Stimulated activated CD8-positive, alpha-beta memory T cell treated with anti-CD3 and anti-CD28 coated beads, Interleukin-7, amount 100 ng/mL, for 1 hour (primary cell): ENCODE data around the gene COX19.
A peak's percentile ranks its signal among the peaks of the same experiment; 100 is the strongest.
"Not testable (repeated sequence)": the region's sequence is repeated elsewhere in the genome, so short reads cannot be mapped to it uniquely, and the experiment has no call there.

Experiments
- DNase-seq, 2 donors: peaks; one replicate each; pipeline ENCODE4 v3.0.0-alpha.2; 2020; ENCODE audit warnings: low read depth in 2 of 2

Gene COX19

DNA sequence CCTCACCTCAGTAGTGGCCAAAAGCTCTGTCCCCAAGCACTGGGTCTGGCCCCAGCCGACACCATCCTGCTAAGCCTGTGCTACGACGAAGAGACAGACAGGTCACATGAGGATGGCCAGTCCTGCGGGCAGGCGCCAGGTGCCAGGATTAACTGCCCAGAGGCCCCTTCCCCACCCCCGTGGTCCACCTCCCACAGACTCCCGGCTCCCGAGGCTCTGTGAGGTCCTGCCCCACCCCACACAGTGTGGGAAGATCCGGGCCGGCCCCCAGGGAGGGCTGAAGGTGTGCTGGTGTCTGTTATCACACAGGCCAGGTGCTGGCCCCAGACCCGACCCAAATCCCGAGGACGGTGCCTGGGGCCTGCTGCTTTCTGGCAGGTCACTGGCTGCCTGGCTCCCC lies 34.9 kb upstream of the COX19 start:
- no peak for DNase-seq

DNA sequence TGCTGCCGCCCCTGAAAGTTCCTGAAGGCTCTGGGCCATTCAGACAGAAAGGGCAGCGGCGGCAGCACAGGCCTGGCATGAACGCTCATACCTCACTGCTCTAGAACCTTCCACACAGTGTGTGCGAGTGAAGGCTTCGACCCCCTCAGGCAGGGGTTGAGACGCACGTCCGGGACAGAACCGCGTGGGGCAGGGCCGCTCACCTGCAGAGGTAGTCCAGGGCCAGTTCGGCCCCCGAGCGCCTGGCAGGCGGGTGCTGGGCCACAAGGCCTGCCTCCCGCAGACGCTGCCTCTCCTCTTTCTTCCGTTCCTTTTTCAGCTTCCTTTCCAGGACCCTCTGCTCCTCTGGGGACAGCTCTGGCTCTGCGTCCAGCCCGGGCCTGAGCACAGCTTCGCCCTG lies 34.4 kb upstream of the COX19 start:
- no peak for DNase-seq

DNA sequence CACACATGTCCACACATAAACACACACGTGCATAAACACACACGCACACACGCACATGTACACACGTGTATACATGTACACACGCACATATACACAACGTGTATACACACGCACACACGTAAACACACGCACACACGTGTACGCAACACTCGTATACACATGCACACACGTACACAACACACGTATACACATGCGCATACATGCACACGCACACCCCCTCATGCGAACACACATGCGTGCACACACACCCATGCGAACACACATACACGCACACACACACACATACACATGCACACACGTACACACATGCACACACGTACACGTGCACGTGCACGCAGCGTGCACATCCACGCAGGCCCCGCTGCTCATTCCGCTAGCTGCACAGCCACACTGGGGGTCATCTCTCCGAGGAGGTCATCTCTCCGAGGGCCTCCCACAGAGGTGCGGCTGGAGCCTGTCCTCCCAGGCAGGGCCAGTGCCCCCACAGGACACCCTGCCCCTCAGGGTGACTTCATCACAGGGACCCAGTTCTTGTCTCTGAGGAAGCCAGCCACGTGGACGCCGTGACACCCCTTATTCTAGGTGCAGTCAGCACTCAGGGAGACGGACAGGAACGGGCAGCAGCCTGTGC lies 33.5 kb upstream of the COX19 start:
- no peak for DNase-seq

DNA sequence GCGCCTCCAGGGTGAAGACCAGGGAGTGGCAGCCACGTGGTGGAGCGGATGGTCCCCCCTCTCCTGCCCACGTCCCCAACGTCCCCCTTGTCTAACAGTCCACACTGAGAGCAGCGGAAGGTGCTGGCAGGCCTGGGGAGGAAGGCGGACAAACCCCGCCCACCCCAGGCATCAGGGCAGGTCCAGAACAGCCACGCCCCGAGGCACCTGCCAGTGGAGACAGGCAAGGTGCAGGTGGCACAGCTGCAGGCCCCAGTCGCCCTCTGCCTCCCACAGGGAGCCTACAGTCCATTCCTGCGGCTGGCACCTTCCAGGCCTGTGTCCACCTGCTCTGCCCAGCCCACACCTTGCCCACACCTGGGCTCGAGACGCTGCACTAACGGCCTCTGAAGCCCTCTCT lies 32.6 kb upstream of the COX19 start:
- DNase-seq = no peak

DNA sequence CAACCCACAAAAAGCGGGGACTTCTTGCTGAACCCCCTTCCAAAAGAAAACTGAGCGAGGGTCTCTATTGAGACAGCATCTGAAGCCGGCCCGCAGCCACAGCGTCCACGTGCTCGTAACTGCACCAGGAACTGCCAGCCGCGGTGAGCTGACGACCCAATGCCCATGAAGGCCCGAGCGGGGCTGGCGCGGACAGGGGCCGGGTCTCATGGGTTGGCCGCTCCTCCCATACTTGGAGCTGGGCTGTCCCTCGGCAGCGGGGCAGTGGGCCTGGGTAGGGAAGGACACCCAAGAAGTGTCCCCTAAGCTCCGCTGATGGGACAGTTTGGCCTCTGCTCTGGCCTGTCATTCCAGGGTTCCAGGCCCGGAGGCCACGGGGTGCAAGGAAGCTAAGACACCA lies 30.0 kb upstream of the COX19 start:
- DNase-seq = no peak

DNA sequence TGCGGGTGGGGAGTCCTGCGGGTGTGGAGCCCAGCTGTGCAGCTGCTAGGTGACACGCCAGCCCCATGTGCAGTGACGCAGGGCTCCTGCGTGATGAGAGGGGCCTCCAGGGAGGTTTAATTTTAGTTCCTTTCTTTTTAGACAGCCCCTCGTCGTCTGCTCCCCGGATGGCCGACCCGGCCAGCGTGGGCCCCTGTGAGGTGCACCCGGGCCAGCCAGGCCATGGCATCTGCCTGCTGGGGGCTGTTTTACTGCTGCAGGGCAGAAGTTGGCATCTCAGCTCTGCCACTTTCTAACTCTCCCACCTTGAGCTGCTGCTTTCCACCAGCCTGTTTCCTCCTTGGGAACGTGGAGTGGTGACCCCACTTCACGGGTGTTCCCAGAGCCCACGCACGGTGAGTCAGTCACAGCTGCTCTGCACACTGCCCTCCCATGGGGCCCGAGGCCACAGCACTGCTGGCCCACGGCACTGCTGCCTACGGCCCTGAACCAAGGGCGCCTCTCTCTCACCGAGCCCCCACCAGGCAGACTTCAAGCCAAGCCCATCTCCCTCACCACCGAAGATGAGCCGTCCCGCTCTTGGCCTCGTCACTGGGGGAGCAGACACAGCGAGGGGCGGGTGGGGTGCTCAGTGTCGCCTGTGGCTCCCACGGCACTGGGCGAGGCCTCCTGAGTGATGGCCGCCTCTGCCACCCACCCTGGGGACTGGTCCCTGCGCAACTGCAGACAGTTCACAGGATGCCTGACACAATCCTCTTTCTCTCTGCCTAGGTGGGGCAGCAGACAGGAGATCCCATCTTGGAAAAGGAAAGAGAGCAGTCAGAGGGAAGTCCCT lies 28.9 kb upstream of the COX19 start:
- no peak for DNase-seq

DNA sequence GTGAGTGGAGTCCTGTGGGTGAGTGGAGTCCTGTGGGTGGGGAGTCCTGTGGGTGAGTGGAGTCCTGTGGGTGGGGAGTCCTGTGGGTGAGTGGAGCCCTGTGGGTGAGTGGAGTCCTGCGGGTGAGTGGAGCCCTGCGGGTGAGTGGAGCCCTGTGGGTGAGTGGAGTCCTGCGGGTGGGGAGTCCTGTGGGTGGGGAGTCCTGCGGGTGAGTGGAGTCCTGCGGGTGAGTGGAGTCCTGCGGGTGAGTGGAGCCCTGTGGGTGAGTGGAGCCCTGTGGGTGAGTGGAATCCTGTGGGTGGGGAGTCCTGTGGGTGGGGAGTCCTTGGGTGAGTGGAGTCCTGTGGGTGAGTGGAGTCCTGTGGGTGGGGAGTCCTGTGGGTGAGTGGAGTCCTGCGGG lies 27.1 kb upstream of the COX19 start:
- not testable (repeated sequence) for DNase-seq

DNA sequence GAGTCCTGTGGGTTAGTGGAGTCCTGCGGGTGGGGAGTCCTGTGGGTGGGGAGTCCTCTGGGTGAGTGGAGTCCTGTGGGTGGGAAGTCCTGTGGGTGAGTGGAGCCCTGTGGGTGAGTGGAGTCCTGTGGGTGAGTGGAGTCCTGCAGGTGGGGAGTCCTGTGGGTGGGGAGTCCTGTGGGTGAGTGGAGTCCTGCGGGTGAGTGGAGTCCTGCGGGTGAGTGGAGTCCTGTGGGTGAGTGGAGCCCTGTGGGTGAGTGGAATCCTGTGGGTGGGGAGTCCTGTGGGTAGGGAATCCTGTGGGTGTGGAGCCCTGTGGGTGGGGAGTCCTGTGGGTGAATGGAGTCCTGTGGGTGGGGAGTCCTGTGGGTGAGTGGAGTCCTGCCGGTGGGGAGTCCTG lies 26.7 kb upstream of the COX19 start:
- DNase-seq = not testable (repeated sequence)

DNA sequence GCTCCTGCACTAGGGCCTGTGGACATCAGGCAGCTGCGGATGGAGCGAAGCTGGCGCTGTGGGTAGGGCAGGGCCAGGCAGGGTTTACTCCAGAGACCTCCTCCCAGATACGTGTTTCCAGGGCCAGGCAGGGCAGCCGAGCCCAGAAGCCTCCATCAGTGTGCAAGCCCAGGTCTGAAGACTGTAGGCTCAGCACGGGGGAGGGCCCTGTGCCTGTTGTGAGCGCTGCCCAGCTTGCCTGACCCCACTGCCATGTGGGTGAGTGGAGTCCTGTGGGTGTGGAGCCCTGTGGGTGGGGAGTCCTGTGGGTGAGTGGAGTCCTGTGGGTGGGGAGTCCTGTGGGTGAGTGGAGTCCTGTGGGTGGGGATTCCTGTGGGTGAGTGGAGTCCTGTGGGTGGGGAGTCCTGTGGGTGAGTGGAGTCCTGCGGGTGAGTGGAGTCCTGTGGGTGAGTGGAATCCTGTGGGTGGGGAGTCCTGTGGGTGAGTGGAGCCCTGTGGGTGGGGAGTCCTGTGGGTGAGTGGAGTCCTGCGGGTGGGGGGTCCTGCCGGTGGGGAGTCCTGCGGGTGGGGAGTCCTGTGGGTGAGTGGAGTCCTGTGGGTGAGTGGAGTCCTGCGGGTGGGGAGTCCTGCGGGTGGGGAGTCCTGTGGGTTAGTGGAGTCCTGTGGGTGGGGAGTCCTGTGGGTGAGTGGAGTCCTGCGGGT lies 25.9 kb upstream of the COX19 start:
- not testable (repeated sequence) for DNase-seq

DNA sequence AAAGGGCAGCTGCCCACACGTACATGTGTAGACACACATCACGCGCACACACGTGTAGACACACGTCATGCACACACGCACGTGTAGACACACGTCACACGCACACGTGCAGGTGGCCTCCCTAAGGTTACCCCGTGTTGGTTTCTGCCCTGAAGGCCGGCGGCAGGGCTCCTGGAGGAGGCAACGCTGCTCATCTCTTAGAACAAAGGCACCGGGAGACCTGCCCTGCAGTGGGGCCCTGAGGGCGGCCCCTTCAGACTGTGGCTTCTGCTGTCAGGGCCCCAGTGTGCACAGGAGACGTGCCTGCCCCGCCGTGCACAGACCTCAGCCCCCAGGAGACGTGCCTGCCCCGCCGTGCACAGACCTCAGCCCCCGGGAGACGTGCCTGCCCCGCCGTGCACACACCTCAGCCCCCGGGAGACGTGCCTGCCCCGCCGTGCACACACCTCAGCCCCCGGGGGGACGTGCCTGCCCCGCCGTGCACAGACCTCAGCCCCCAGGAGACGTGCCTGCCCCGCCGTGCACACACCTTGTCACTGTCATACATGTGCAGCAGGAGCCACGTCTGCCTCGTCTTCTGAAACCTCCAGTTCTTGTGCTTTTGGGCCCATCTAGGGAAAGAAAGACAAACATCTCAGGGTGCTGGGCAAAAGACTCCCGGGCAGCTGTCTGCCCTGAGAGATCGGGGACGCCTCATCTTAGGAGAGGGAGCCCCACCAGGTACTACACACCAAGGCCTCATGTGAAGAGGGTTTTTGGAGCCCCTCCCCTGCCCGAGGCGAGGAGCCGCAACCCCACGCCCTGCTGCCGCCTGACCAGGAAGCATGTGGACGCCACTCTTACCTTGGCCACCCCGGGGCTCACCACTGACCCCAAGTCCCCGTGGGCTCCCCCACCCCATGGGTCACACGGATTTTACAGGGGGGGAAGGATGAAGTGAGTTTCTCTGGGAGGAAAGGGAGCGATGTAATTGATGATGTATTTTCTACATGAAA lies 24.9 kb upstream of the COX19 start:
- no peak for DNase-seq

DNA sequence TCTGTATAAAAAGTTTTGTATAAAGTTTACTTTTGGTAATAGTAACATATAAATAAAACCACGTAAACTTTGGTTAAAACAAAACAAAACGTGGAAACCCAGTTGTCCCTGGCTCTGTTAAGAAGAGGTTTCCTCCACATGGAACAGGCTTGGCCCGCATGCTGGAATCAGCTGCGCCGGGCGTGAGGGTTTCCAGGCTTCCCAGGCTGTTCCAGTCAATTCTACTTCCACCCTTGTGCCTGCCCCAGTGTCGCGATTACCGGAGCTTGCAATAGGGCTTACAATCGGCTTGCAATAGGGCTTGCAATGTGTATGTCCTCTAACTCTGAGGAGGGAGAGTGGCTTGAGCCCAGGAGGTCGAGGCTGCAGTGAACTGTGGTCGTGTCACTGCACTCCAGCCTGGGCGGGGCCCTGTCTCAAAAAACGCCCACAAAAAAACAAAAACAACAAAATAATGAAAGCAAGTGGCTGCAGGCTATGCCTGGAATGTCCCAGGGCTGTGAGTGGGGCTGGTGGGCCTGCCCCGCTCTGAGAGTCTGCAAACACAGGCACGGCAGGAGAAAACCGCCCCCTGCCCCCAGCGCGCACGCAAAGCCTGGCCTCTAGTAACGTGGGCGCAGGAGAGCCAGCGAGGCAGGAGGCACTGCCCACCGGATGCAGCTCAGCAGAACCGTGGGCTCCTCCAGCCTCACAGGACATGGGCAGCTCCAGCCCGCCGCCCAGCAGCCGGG lies 24.0 kb upstream of the COX19 start:
- no peak for DNase-seq

DNA sequence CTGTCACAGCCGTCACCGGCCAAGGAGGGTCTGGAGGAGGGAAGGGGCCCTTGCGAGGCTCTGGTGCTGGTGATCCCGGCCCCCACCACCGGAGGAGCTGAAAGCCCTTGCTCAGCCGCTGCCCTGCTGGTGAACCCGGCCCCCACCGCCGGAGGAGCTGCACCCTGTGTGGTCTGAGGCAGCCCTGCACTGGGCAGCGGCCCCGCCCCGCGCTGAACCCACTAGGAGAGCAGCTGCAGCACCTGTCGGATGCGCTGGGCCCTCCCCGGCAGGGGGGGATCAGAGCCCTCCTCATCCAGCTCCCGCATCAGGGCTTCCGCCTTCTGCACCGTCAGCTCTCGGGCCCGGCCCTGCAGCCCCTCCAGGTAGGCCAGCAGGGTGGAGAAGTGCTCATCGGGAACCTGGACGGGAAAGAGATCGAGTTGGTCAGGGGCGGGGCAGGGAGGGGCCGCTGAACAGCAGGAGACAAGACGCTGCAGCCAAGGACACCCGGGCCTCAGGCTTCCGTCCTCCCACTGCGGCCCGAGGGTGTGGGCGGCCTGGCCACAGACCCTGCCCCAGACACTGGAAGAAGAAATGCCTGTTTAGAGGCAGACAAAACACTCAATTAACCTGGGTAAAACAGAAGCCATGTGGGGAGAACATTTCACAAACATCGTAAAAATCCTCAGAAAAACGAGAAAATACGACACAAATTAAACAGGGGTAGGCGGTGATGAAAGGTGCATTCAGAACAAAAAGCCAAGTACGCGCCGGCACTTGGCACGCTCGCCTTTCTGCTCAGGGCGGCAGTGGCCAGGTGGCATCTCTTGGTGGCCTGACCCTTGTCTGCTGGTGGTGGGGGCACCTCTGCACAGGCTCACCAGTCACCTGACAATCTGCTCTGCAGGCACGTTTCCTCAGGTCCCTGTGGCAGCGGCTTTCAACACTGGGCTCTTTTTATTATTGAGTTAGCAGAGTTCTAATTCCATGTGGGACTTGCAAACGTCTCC lies 22.4 kb upstream of the COX19 start:
- no peak for DNase-seq

DNA sequence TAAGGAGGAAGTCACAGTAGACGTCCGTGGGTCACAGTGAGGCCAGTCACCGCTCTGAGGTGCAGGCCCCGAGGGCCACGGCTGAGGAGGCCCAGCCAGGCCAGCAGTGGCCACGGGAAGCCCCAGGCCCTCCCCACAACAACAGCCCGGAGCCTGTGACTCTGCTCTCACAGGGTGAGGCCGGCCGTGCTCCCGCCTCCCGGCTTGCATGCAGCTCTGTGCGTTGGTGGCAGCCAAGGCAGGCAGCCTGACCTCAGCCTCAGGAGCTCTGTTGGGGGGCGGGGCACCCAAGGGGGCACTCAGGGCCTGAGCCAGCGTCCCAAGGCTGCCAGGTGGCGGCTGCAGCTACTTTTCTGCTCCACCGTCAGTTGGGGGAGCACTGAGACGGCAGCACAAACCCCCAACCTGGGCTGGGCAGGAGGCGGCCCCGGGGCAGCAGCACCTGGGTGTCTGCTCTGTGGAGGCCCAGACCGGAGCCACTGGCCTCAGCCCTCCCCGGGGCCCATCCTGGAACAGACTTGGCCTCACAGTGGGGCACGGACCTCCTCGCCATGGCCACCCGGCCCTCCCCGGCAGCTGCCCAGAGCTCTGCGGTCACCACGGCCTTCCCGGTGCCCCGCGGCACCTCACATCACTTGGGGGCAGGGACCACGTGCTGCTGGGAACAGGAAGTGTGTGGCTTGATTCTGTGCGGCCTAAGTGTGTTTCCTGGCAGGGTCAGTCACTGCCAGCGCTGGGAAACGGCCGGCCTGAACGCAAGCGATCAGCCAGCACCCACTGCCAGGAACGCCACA lies 20.9 kb upstream of the COX19 start:
- DNase-seq = no peak

DNA sequence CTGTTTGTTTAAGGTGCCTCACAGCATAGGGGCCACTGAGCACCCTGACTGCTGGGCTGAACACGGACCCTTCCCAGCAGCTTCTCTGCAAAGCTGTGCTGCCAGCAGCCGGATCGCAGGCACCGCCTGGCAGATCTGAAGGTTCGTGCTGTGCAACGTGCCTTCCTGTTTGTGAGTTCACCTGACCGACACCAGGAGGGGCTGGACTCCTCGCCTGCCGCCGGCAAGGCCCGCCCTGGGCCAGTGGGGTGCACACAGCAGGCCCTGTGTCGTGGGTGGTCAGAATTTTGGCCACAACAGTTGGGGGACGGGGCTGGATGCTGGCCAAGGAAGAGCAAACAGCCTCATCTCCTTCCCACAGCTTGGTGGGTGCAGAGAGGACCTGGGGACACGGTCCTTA lies 20.2 kb upstream of the COX19 start:
- no peak for DNase-seq

DNA sequence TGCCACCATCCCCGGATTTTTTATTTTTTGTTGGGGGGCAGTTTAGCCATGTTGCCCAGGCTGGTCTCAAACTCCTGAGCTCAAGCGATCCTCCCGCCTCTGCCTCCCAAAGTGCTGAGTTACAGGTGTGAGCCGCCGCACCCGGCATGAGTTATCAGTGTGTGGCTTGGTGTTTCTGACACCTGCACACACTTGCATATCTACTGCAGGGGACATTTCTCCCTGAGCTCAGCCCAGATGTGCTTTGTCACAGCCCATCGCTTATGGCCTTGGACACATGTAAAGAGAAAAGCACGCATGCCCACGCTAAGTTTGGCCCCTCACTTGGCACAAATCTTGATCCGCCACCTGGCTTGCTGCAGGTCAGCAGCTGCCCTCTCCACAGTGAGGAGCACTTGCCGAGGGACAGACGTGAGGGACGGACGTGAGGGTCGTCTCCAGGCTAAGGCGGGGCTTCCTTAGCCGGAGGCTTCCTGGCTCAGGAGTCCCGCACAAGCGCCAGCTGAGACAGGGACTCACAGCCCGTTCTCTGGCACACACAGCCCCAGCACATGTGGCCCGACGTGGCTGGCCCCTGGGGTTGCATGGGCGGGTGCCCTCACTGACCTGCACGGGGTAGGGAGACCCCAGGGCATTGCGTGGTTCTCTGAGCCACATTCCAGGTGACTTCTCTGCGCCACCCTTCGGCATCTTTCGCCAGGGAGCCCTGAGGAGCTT lies 19.4 kb upstream of the COX19 start:
- no peak for DNase-seq

DNA sequence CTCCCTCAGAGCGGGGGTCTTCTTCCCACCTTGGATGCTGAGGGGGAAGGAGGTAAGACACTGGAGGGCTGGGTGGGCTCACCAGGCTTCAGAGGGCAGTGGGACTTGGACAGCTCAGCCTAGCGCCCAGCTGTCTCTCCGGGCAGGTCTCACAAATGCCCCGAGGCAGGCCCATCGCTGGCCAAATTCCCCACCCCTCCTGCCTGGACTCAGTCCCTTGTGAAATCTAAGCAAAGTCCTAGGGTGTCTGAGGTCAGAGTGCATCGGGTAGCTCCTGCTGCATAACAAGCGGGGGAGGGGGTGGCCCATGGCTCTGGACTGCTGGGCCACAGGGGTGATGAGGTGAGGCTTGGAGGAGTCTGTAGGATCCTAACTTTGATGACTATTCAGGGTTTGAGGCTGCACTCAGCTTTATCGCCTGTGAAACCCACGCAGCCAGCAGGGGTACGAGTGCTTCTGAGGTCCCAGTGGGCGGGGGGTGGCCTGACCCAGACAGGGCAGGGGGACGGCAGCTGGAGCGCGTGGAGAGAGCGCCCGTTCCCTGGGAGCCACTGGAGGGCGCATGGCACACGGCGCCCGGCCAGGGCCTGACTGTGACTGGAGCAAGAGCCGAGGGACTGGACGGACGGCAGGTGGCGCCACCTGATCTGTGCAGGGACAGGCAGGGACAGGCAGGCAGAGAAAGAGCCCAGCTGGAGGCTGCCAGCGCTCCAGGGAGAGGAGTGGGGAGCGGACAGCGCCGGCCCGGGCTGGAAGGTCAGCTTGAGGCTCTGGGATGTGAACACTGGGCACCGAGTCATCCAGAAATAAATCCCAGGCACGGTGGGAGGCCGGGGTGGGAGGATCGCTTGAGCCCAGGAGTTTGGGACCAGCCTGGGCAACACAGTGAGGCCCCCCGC lies 17.6 kb upstream of the COX19 start:
- DNase-seq = peak; percentile 81 to 90
